ENCODE measurements around the gene ASPG. TPM values are rescaled to one million over a fixed set of nuclear protein-coding genes. Genes with fewer than 3 reads are reported as not detected.
A peak's percentile ranks its signal among the peaks of the same experiment; 100 is the strongest.

ASPG gene
- total RNA-seq, 1 experiment from 2014 or later: 3.4 TPM

GRCh38 chr14:104039214-104039613 is 46.3 kb upstream of the ASPG start:
- H3K4me1 Mint-ChIP-seq: peaks cover 6% of the 10 kb centered on the region
- no peak overlapping the region for H3K4me3 Mint-ChIP-seq
- no peak for ATAC-seq
- H3K27ac Mint-ChIP-seq: no peak overlapping the region
- H3K27me3 Mint-ChIP-seq (ENCODE audit: low read depth): no peaks in the 10 kb centered on the region
- CTCF ChIA-PET: no interaction called here
- H3K36me3 Mint-ChIP-seq: no peaks in the 10 kb centered on the region
- DNase-seq (ENCODE audit: low spot score): no peak
- no peaks in the 10 kb centered on the region for H3K9me3 Mint-ChIP-seq
- POLR2A ChIA-PET: no interaction called here
- no peak for TF ChIP-seq SMAD4 (CRISPR knock-in tag; IDR thresholded peaks at IDR 0.05)
- no peak for TF ChIP-seq CTCF (IDR thresholded peaks at IDR 0.05)
- no peak for TF ChIP-seq NR1H2 (CRISPR knock-in tag; IDR thresholded peaks at IDR 0.05)
- no peak for TF ChIP-seq ZBTB43 (CRISPR knock-in tag; IDR thresholded peaks at IDR 0.05)
- no peak for TF ChIP-seq ELF4 (CRISPR knock-in tag; IDR thresholded peaks at IDR 0.05; ENCODE audit: low read depth)
- no peak for TF ChIP-seq FOXP1 (CRISPR knock-in tag; IDR thresholded peaks at IDR 0.05; ENCODE audit: borderline replicate concordance)
- TF ChIP-seq STAT6 (CRISPR knock-in tag; conservative IDR thresholded peaks at IDR 0.05; ENCODE audit: low read depth): no peak
- TF ChIP-seq GTF2I (CRISPR knock-in tag; conservative IDR thresholded peaks at IDR 0.05): no peak
- TF ChIP-seq GABPB1 (CRISPR knock-in tag; IDR thresholded peaks at IDR 0.05): no peak

GRCh38 chr14:104040539-104040938 is 45.0 kb upstream of the ASPG start:
- peaks cover 6% of the 10 kb centered on the region for H3K4me1 Mint-ChIP-seq
- TF ChIP-seq CTCF (IDR thresholded peaks at IDR 0.05): no peak
- no peaks in the 10 kb centered on the region for H3K9me3 Mint-ChIP-seq
- CTCF ChIA-PET: interaction anchor here (0.6 to 1.1 kb wide), 3 partner anchors 37 to 230 kb away, joined by 3 read pairs; no protein-coding TSS in a partner anchor
- POLR2A ChIA-PET: no interaction called here
- ATAC-seq (peak; percentile 58), DNase-seq (ENCODE audit: low spot score) (no peak)
- no peaks in the 10 kb centered on the region for H3K36me3 Mint-ChIP-seq
- H3K4me3 Mint-ChIP-seq: no peak overlapping the region
- H3K27me3 Mint-ChIP-seq (ENCODE audit: low read depth): no peaks in the 10 kb centered on the region
- H3K27ac Mint-ChIP-seq: no peak overlapping the region

- ChIA-PET POLR2A (no interaction called here), CTCF (interaction anchor here (1.0 to 1.8 kb wide), 2 partner anchors 36 to 231 kb away, joined by 3 to 6 read pairs; no protein-coding TSS in a partner anchor)
- TF ChIP-seq CREM (CRISPR knock-in tag; IDR thresholded peaks at IDR 0.05) (no peak), HMGXB4 (CRISPR knock-in tag; IDR thresholded peaks at IDR 0.05) (no peak), AR (CRISPR knock-in tag; IDR thresholded peaks at IDR 0.05) (no peak), MAX (CRISPR knock-in tag; IDR thresholded peaks at IDR 0.05) (no peak), PREB (CRISPR knock-in tag; IDR thresholded peaks at IDR 0.05; ENCODE audit: borderline replicate concordance) (no peak), NFATC4 (CRISPR knock-in tag; IDR thresholded peaks at IDR 0.05) (no peak), CBFB (CRISPR knock-in tag; IDR thresholded peaks at IDR 0.05; ENCODE audit: low read depth) (no peak)
- Mint-ChIP-seq H3K4me1 (peaks cover 6% of the 10 kb centered on the region), H3K9me3 (no peaks in the 10 kb centered on the region), H3K4me3 (no peak overlapping the region), H3K27me3 (ENCODE audit: low read depth) (no peaks in the 10 kb centered on the region), H3K27ac (no peak overlapping the region), H3K36me3 (no peaks in the 10 kb centered on the region)
- no peak for DNase-seq (ENCODE audit: low spot score)
- ATAC-seq: no peak
Observed at GRCh38 chr14:104041430-104042104, 43.9 kb upstream of the ASPG start.
